A204.1 (cell line): ENCODE results near the gene TTLL5.
"Not testable (repeated sequence)": the region's sequence is repeated elsewhere in the genome, so short reads cannot be mapped to it uniquely, and the experiment has no call there.

Experiments
- FAIRE-seq: peaks from 2 replicates; lab custom pipeline; 2012; peaks lifted over from hg19 to GRCh38; lab: Jason Lieb, UNC

Gene TTLL5

DNA sequence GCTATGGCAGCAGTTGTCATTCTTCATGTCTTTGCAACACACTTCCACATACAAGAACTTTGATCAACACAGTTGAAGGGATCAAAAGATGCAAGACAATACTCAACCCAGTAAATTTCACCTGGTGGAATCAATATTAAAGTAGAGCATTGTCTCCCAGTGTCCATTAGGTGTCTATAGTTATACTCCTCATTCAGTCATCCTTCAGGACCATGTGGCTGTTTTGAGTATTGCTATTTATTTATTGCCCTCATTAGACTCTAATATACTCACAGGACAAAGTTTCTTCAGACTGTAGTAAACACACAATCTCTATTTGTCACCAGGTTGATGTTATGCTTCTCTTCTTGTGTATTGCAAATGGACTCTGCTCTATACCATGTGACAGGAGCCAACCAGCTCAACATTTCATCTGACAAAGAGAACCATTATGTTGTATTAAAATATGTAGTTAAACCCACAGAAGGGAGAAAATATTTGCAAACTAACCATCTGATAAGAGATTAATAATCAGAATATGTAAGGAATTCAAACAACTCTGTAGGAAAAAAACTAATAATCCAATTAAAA, 174.2 kb downstream of the TTLL5 start:
- FAIRE-seq, result no peak

DNA sequence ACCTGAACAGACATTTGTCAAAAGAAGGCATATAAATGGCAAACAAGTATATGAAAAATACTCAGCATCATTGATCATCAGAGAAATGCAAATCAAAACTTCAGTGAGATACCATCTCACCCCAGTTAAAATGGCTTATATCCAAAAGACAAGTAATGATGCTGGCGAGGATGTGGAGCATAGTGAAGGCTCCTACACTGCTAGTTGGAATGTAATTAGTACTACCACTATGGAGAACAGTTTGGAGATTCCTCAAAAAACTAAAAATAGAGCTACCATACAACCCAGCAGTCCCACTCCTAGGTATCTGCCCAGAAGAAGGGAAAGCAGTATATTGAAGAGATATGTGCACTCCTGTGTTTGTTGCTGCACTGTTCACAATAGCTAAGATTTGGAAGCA, 174.7 kb downstream of the TTLL5 start:
- no peak for FAIRE-seq

DNA sequence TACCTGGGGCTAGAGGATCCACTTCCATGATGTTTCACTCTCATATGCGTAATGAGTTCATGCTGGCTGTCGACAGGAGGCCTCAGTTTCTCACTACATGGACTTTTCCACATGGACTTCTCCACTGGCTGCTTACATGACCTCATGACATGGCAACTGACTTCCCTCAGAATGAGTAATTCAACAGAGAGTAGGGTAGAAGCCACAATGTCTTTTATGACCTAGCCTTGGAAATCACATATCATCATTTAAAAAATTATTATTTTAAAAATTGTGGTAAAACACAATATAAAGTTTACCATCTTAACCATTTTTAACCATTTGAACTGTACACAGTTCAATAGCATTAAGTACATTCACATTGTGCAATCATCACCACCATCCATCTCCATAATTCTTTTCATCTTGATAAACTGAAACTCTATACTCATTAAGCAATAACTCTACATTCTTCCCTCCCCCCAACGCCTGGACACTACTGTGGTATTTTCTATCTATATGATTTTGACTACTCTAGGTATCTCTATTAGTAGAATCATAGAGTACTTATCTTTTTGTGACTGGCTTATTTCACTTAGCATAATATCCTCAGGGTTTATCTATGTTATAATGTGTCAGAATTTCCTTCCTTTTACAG, 176.2 kb downstream of the TTLL5 start:
- no peak for FAIRE-seq

DNA sequence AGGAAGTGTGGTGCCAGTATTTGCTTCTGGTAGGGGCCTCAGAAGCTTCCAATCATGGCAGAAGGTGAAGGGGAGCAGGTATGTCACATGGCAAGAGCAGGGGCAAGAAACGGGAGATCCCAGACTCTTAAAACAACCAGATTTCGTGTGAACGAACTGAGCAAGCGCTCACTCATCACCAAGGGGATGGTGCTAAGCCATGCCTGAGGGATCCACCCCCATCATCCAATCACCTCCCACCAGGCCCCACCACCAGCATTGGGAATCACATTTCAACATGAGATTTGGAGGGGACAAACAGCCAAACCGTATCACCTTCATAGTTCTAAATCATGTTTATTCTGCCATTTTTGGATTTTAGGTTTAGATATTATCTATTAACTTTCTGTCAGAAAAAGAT, 179.9 kb downstream of the TTLL5 start:
- no peak for FAIRE-seq

DNA sequence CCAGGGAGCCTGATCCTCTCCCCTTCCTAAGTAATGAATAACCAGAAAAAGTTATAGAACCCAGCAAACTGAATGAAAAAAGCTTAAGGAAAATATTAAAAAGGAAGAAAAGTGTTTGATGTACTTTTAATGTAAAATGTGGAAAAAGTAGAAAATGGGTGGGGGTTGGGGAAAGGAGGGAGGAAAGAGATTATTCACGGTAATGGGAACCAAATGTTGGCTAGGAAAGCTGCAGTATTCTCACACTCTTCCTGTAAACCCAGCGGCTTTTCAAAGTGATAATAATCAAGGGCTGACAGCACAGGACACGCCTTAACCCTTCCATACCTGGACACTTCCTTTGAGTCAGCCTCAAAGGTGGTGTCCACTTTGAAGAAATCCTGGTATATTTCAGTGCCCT, 181.5 kb downstream of the TTLL5 start:
- no peak for FAIRE-seq

DNA sequence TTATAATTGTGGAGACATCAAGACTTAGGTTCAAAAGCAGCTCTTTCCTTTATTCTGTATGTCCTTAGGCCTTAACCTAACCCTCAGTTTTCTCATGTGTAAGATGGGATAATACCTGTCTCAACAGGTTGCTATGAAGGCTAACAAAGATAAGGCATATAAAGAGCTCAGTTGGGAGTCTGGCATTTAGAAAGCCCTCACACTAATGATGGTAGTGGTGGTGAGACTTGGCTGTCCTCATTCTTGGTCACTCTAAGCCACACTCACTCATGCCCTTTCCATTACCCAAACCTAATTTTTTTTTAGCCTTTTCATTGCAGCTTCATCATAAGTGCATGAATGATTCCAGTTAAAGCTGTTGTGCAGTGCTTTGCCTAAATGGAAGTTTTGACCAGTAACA, 183.4 kb downstream of the TTLL5 start:
- FAIRE-seq, result no peak

DNA sequence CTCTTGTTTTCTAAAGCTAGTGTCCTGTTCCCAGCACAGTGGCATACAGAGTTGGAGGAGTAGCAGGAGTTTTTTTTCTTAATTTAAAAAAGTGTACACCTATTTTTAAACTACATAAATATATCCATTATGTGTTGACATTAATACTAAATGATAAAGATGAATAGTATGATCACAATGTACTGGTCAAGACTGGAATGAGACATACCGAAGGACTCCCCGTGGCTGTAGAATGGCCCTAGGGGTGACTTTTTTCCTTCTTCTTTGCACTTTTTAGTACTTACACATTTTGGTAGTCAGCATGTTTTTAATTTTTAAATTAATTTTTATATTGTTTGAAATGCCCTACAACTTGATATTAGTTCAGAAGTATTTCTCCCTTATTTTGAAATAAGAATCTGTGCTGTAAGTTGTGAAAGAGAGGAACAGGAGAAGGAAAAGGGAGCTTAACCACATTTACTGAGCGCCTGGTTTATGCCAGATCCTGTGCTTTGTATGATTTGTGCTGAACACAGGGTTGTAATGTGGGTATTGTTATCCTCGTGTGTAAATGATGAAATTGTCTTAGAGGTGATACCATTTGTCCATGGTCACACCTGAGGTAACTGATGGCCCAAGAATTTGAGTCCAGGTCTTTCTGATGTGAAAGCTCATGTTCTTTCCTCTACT, 184.2 kb downstream of the TTLL5 start:
- no peak for FAIRE-seq

DNA sequence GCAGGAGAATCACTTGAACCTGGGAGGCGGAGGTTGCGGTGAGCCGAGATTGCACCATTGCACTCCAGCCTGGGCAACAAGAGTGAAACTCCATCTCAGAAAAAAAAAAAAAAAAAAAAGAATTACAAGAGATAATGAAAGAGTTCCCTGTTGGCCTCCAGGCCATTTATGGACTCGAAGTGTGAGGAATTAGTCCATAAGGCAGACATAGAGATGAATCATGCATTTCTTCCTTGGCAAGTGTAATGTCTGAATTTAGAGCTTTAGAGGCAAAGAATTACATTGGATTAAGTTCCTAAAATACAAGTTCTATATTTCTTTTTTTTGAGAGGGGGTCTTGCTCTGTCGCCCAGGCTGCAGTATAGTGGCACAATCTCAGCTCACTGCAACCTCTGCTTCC, 185.6 kb downstream of the TTLL5 start:
- FAIRE-seq, result not testable (repeated sequence)

DNA sequence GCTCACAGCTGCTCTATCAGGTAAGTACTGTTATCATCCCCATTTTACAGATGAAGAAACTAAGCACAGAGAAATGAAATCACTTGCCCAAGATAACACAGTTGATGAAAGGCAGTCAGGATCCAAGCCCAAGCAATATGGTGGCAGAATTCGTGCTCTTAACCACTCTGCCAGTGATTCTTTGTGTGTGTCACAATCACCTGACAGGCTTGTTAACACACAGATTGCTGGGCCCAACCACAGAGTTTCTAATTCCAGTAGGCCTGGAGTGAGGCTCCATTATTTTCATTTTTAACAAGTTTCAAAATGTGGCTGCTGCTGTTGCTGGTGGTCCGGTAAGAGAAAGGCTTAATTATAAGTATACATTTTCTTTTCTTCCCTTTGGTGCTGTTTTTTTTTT, 186.5 kb downstream of the TTLL5 start:
- FAIRE-seq, result no peak

DNA sequence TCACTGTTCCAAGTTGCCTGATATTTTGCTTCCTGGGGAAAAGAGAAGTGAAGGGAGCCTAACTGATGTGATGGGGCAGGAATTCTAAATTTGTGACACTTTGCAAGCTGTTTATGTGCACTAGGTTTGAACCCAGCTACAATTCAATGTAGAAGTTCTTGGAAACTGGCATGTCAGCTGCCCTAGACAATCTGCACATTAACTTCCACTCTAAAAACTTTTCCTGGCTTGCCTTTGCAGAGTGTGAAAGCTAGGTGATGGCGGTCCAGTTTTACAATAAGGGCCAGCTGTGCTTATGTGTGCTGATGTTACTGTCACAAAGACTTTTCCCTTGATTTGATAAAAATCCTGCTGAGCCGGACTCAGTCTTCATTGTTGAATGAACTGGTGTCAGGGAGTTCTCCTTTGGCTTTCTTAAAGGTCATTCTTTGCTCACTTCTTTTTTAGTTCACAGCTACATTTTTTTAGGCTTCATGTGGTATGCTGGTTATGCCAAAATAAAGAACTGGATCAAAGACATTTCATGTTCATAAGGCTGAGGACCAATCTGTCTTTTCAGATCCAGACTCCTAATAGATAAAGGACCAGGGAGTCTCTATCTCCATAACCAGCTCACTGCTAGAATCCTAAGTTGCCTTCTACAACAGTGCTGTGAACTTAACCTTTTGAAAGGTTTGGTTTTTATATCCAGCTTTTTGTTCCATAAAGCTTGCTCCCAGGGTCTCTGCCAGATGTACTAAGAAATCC, 187.3 kb downstream of the TTLL5 start:
- FAIRE-seq, result no peak

DNA sequence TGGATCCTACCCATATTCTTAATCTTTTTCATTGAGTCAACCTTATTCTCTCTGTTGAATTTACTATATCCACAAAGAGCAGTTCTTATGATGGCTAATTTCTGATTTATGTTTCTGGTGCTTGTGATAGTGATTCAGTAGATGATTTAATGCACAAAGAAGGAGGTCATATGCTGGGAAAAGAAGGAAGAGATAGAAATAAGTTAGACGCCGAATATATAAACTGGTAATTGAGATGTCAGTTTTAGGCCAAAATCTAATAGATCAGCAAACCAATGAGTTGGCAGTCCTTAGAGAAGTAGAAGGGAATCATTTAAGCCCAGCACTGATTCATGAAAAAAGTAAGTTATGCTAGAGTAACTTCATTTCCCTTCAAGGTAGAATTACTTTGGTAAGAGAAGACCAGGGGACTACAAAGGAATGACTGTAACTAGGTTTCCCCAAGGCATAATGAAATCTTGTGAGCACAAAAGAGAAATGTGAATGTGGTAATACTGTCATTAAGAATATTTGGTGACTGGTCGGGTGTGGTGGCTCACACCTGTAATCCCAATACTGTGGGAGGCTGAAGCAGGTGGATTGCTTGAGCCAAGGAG, 188.4 kb downstream of the TTLL5 start:
- no peak for FAIRE-seq

DNA sequence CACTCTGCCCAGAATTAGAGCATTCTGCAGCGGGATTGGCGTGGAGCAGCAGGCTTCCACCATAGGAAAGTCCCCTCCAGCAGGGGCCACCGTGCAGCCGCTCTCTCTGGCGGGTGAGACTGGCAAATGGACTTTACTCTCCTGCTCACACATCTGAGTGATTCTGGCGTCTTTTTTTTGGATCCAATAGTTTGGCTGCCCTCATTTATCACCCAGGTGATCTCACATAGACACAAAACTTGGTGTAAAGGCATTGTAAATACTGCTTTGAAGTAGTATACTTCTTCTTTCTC, 190.5 kb downstream of the TTLL5 start:
- no peak for FAIRE-seq

DNA sequence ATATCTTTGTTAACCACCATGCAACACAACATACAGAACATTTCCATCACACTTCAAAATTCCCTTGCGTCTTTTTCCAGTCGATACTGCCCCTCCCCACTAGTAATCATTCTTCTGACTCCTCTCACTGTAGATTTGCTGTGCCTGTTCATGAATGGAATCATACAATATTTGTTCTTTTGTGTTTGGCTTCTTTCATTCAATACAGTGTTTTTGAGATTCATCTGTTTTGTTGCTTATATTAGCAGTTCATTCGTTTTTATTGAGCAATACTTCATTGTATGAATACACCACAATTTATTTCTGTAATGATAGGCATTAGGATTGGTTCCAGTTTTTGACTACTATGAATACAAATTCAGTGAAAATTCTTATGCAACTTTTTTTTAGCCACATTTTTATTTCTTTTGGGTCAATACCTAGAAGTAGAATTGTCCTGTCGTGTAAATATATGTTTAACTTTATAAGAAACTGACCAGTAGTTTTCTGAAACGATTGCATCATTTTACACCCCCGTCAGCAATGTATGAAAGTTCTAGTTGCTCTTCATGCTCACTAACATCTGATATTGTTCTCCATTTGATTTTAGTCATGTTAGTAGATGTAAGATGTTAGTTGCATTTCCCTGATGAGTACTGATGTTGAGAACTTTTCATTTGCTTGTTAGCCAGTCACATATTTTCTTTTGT, 193.2 kb downstream of the TTLL5 start:
- no peak for FAIRE-seq

DNA sequence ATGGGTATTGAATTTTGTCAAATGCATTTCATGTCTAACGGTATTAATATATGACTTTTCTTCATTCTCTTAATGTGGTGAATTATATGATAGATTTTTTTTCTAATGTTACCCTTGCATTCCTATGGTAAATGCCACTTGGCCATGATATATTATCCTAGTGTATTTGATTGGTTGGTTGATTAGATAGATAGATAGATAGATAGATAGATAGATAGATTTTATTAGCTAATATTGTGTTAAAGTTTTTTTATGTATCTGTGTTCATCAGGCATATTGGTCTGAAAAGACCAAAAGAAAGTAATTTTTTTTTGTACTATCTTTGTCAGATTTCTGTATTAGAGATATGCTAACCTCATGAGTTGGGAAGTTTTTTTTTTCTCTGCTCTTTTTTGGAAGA, 196.2 kb downstream of the TTLL5 start:
- FAIRE-seq, result no peak

DNA sequence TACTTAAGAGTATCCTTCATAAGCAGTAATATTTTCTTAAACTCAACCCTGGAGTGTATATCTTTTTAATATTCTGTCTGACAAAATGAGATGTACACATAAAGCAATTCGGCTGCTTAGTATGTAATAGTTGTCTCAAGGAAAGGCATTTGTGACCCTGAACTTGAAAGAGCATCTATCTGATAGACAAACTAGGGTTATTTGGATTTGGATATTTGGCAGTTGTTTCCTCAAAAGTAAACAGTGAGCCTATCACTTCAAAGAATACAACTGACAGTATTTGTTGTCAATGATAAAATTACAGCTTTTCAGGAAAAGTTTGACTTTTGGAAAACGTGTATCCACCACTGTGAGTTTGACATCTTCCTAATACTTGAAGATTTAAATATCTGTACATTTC, 197.3 kb downstream of the TTLL5 start:
- no peak for FAIRE-seq

DNA sequence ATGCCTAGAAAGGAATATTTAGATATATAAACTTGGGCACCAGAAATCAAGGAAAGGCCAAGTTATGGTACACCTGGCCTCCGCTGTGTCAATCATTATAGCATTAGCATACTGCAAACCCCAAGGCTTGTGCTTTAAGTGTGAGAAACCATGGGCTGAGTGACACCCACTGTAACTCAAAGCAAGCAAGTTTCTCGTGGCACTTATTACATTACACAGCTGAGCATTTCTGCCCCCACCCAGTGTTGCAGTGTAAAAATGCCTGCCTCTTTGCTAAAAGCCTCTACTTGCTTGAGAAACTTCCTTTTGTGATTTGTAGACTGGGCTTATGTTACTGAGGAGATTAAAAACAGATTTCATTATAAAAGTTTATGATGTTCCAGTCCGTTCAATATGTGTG, 198.7 kb downstream of the TTLL5 start:
- FAIRE-seq, result no peak

DNA sequence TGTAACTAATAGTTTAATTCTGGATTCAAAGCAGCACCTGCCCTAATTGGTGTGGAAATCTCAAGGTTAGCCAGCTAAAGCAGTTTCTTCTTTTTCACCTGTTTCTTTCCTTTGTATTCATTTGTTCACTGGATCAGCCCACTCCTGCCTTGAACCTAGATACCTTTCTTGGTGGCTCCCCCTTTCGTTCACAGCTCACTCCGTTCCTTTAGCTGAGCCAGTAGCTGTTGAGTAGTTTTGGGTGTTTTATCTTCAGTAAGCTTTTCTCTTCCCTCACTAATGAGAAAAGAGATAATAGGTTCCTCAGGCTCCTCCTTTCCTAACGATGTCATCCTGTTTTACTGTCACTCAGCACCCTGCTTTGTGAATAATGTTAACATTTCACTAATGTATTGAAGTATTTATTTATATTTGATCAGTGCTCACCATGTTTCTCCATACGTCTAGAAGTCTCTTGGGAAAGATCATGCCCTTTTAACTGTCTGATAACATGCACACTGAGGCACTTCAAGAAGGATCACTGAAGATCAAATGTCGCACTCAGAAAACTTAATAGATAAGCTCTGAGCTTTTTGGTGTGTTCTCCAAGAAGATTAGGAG, 199.6 kb downstream of the TTLL5 start:
- FAIRE-seq, result no peak

DNA sequence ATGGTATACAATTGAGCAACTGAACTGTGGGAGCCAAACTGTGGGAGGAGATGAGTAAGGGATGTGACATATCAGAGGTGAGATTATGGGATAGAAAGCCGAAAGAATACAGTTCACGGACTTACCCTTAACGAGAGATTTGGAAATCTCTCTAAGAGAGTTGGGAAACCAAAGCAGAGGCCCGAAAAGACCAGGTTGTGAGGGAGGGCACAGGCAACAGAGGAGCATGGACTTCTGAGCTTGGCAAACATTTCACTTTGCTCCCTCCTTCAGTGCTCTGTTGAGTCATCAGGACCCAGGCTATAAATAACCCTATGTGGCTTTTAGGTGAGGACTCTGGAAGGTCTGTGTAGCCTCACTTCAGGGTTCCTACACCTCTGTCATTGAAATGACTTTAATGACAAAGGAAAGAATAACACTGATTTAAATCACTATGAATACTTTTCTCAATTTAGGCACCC, 200.1 kb downstream of the TTLL5 start:
- FAIRE-seq, result no peak

DNA sequence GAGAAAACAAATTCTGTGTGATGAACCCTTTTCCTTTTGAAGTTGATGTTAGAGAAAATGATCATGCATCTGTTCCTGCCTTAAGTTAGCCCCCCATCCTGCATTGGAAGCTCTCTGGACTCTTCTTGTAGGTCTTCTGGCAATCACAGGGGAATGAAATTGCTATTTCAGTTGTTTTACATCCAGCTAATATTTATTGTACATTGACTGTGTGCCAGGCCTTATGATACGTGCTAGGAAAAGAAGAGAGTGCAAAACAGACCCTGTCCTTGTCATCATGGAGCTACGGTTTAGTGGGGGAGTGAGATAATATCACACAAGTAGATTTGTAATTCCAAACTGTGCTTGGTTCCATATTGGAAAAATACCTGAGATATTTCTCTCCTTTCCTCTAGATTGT, 202.2 kb downstream of the TTLL5 start:
- FAIRE-seq, result no peak

DNA sequence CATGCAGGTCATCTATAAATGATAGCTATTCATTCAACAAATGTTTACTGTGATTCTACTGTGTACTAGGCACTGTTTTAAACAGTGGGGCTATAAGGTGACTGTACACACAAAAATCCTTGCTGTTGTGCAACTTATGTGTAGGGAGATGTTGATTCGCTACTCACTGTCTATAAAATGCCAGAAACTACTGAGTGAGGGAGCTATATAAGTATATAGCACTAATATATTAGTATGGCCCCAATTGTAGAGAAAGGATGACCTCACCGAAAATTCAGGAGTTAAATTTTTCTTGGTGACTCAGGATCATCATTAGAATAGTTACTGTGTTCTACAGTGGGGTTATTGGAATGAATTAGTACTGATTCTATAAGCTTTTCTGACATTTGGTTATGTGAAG, 203.3 kb downstream of the TTLL5 start:
- FAIRE-seq, result no peak

DNA sequence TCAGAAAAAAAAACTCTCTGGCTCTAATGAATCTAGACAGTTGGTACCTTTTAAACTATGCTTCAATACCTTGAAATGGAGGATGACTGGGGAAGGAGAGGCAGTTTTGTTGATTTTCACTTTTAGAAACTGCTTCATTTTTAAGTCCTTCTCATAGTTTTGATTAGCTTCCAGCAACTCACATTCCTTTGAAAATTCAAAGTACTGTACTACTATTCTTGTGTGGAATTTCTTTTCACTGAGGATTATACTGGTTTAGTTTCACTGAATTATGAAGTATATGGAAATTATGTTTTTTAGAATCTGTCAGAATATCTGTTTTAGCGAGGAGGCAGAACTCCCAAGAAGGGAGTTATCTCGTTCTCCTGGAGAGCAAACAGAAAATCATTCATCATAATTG, 204.5 kb downstream of the TTLL5 start:
- no peak for FAIRE-seq

DNA sequence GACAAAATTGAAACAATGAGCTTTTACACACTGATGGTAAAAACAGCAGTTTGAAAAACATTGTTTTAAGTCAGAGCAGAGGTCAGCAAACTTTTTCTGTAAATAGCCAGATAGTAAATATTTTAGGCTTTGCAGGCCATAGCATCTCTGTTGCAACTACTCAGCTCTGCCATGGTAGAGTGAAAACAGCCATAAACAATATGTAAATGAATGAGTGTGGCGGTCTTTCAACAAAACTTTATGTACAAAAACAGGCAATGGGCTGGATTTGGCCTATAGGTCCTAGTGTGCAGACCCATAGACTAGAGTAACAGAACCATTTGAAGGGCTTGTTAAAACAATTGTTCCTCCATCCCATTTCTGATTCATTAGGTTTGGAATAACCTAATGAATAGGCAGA, 205.9 kb downstream of the TTLL5 start:
- FAIRE-seq, result no peak
